ENCODE measurements around the gene TGFBR2. TPM values are rescaled to one million over a fixed set of nuclear protein-coding genes. Genes with fewer than 3 reads are reported as not detected.

TGFBR2 gene
- total and polyA plus RNA-seq, 2 of the 13 experiments (the other 11 are each of a cell fraction or from before 2014, with no cell fraction given), result 82.2 to 187 TPM

DNA sequence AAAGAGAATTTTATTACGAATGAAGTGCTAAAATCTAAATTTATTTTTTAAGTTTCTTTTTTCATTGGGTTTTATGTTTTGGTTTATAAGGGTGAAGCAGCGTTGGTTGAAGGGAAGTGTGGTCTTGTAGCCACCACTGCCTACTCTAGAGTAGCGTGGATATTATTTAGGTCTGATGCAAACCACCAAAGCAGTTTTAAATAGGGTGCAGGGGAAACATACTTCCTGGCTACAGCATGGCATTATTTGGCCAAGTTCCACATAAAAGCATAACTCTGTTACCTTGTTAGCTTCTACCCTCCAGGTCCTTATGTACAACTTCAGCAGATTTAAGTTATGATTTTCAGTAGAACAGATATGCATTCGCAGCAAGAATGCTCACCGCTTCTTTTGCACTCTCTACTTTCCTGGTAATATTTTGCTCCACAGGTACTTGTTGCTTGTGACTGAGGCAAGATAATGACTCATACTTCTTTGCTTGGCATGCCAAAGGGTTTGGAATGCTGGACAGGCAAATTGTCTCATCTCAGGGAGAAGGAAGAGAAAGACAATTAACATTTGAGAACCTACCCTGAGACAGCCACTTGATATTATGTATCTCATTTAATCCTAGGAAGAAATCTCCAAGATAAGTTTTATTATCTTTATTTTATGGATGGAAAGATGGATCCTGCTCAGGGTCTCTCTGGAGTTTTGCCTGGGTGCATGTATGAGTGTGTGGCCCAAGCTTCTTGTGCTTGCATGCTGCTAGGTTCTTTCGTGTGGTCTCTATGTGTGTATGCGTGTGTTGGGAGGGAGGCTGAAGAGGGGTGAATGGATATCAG, 5.4 kb downstream of the TGFBR2 start (continued):
- TF ChIP-seq NFIC (IDR thresholded peaks at IDR 0.05; ENCODE audit: low read length), result 0 out of 2 replicates have a peak, but pooled peaks have one; percentile 31
- TF ChIP-seq, protein P1, sequence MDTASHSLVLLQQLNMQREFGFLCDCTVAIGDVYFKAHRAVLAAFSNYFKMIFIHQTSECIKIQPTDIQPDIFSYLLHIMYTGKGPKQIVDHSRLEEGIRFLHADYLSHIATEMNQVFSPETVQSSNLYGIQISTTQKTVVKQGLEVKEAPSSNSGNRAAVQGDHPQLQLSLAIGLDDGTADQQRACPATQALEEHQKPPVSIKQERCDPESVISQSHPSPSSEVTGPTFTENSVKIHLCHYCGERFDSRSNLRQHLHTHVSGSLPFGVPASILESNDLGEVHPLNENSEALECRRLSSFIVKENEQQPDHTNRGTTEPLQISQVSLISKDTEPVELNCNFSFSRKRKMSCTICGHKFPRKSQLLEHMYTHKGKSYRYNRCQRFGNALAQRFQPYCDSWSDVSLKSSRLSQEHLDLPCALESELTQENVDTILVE (CRISPR knock-in tag; IDR thresholded peaks at IDR 0.05), result no peak
- TF ChIP-seq MXI1 (IDR thresholded peaks at IDR 0.05; ENCODE audit: borderline replicate concordance, low read depth, low read length), result 0 out of 3 replicates have a peak, but pooled peaks have one; percentile 10
- no peak for TF ChIP-seq ATRX (CRISPR knock-in tag; IDR thresholded peaks at IDR 0.05; ENCODE audit: borderline replicate concordance)
- no peak for TF ChIP-seq THYN1 (CRISPR knock-in tag; IDR thresholded peaks at IDR 0.05; ENCODE audit: borderline replicate concordance, low read depth)

DNA sequence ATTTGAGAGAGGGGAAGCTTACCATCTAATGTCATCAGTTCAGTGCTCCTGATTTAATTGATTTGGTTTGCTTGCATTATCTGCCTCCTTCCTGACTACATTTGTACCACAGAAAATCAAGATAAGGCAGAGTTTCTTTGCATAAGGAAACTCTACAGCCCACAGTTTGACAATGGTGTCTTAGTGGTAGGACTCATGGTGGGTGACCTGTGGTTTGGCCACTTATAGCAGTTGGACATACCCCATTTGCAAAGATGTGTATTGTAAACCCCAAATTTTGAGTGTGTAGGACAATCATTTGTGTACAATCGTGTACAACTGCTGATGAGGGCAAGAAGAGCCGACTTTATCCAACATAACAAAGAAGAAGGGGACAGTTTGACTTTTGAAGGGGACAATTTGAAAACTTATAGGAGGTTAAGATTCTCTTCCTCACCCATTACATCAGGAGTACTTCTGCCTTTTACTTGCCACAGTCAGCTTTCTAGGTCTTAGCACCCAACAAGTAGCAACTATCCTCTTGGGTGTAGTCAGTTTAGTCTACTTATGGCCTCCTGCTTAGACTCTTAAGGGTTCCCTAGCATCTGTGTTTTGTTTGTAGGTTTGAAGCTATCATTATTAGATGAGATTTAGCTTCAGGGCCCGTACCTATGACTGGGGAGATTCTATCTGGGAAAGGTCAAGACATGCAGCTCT, 6.2 kb downstream of the TGFBR2 start:
- H3K4me2 ChIP-seq (ENCODE audit: low read depth, low read length), result peak overlapping the region; percentile 92
- in situ Hi-C loops (cut with HindIII; ENCODE audit: extremely low pct_ligation_motif_present, low pct_unique_long_range_greater_than_20kb), result no loop called here
- H4K20me1 ChIP-seq (ENCODE audit: insufficient read depth, low read length), result peaks cover 91% of the 10 kb centered on the region
- no peaks in the 10 kb centered on the region for H3K9me3 ChIP-seq (ENCODE audit: low read length)
- H3K27me3 ChIP-seq (ENCODE audit: control insufficient read depth in 1 of 2, insufficient read depth in 2 of 2, low read length in 2 of 2), result no peaks in the 10 kb centered on the region; a peak in 1 of 5 replicates
- H3K36me3 ChIP-seq (replicated peaks in 1 of 2; ENCODE audit: control insufficient read depth in 1 of 2, insufficient read depth in 2 of 2, low read length in 2 of 2), result peaks cover 9 to 45% of the 10 kb centered on the region in 2 experiments
- intact Hi-C loops (cut with micrococcal nuclease; ENCODE audit: unreplicated experiment), result no loop called here
- DNase-seq (ENCODE audit: low spot score) (no peak), FAIRE-seq (peak; percentile 21), ATAC-seq (no peak)
- ChIA-PET CTCF (ENCODE audit: low intra/inter-chr PET ratio, low total read pairs) (no interaction called here), POLR2A (interaction anchor here (0.8 to 2.0 kb wide), 6 partner anchors 13 to 354 kb away, joined by 3 to 8 read pairs (median 4); no protein-coding TSS in a partner anchor)
- H3K79me2 ChIP-seq (ENCODE audit: insufficient read depth, low read length), result peaks cover 98% of the 10 kb centered on the region
- TF ChIP-seq ZNF326 (CRISPR knock-in tag; IDR thresholded peaks at IDR 0.05; ENCODE audit: borderline replicate concordance), result no peak
- TF ChIP-seq ZNF772 (CRISPR knock-in tag; IDR thresholded peaks at IDR 0.05), result 0 out of 2 replicates have a peak, but pooled peaks have one; percentile 11
- 0 out of 2 replicates have a peak, but pooled peaks have one; percentile 7 for TF ChIP-seq ZNF780A (CRISPR knock-in tag; IDR thresholded peaks at IDR 0.05)
- peak; percentile 32 for TF ChIP-seq POLR2G (IDR thresholded peaks at IDR 0.05; ENCODE audit: low read depth, low read length)
- TF ChIP-seq DNMT3B (CRISPR knock-in tag; conservative IDR thresholded peaks at IDR 0.05), result no peak
- TF ChIP-seq, protein P2, sequence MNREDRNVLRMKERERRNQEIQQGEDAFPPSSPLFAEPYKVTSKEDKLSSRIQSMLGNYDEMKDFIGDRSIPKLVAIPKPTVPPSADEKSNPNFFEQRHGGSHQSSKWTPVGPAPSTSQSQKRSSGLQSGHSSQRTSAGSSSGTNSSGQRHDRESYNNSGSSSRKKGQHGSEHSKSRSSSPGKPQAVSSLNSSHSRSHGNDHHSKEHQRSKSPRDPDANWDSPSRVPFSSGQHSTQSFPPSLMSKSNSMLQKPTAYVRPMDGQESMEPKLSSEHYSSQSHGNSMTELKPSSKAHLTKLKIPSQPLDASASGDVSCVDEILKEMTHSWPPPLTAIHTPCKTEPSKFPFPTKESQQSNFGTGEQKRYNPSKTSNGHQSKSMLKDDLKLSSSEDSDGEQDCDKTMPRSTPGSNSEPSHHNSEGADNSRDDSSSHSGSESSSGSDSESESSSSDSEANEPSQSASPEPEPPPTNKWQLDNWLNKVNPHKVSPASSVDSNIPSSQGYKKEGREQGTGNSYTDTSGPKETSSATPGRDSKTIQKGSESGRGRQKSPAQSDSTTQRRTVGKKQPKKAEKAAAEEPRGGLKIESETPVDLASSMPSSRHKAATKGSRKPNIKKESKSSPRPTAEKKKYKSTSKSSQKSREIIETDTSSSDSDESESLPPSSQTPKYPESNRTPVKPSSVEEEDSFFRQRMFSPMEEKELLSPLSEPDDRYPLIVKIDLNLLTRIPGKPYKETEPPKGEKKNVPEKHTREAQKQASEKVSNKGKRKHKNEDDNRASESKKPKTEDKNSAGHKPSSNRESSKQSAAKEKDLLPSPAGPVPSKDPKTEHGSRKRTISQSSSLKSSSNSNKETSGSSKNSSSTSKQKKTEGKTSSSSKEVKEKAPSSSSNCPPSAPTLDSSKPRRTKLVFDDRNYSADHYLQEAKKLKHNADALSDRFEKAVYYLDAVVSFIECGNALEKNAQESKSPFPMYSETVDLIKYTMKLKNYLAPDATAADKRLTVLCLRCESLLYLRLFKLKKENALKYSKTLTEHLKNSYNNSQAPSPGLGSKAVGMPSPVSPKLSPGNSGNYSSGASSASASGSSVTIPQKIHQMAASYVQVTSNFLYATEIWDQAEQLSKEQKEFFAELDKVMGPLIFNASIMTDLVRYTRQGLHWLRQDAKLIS (CRISPR knock-in tag; IDR thresholded peaks at IDR 0.05), result peak; percentile 68; the same call in 1 of the 2 replicates
- TF ChIP-seq CREM (IDR thresholded peaks at IDR 0.05), result peak; percentile 8; the same call in 1 of the 2 replicates
- TF ChIP-seq CREM (CRISPR knock-in tag; IDR thresholded peaks at IDR 0.05), result no peak
- TF ChIP-seq RBFOX2 (IDR thresholded peaks at IDR 0.05; ENCODE audit: low read depth, low read length), result peak; percentile 75
- peak; percentile 95 for TF ChIP-seq RBM22 (optimal IDR thresholded peaks at IDR 0.05; ENCODE audit: low read length)
- no peak overlapping the region for H2AFZ ChIP-seq (ENCODE audit: low read length)
- BruUV-seq (replicated peaks), result no TSS peak
- peaks cover 71% of the 10 kb centered on the region for H3K4me1 ChIP-seq (ENCODE audit: insufficient read depth, low read length)
- 17% methylated on average over 3 of the region's 3 CpGs for WGBS (ENCODE audit: low lambda C conversion rate)
- peak overlapping the region; percentile 67 for H3K27ac ChIP-seq (ENCODE audit: extremely low read length, insufficient read depth, low read length)
- peak overlapping the region; percentile 88 for H3K9ac ChIP-seq (ENCODE audit: insufficient read depth, low read depth, low read length)
- peak overlapping the region; percentile 96 to 100 (median 99) for H3K4me3 ChIP-seq (replicated peaks in 1 of 3; ENCODE audit: insufficient read depth in 1 of 3, low read depth in 2 of 3, low read length in 3 of 3)

Measured in HepG2 (cell line).